ENCODE data around the gene ANKUB1.

ANKUB1 gene

GRCh38 chr3:149753717-149754116 lies 38.6 kb downstream of the ANKUB1 start:
- DNase-seq, result no peak

GRCh38 chr3:149752788-149753136 lies 39.6 kb downstream of the ANKUB1 start:
- DNase-seq, result no peak

GRCh38 chr3:149752051-149752787 lies 40.1 kb downstream of the ANKUB1 start, which contains the start of gene COMMD2:
COMMD2 (minus strand) TSS chr3:149752489; CDS start chr3:149752444, 45 bp downstream.
- DNase-seq, result peak; percentile 64

- no peak for DNase-seq
Measured at GRCh38 chr3:149751551-149751950, 40.8 kb downstream of the ANKUB1 start.

GRCh38 chr3:149744606-149745005 lies 47.7 kb downstream of the ANKUB1 start:
- DNase-seq, result no peak

- no peak for DNase-seq
Measured at GRCh38 chr3:149744151-149744550, 48.2 kb downstream of the ANKUB1 start.

GRCh38 chr3:149739396-149739795 lies 53.0 kb downstream of the ANKUB1 start:
- DNase-seq, result no peak

- DNase-seq, result no peak
Measured at GRCh38 chr3:149738876-149739275, 53.5 kb downstream of the ANKUB1 start.

- DNase-seq, result no peak
Measured at GRCh38 chr3:149736953-149737205, 55.5 kb downstream of the ANKUB1 start.

- DNase-seq, result no peak
Measured at GRCh38 chr3:149736175-149736952, 56.0 kb downstream of the ANKUB1 start.

GRCh38 chr3:149732234-149732633 lies 60.1 kb downstream of the ANKUB1 start:
- no peak for DNase-seq

GRCh38 chr3:149727656-149728055 lies 64.7 kb downstream of the ANKUB1 start:
- no peak for DNase-seq

GRCh38 chr3:149726716-149727407 lies 65.5 kb downstream of the ANKUB1 start:
- no peak for DNase-seq

GRCh38 chr3:149723781-149724180 lies 68.6 kb downstream of the ANKUB1 start:
- no peak for DNase-seq

GRCh38 chr3:149720918-149721317 lies 71.4 kb downstream of the ANKUB1 start:
- no peak for DNase-seq

- peak; percentile 3 for DNase-seq
Measured at GRCh38 chr3:149717391-149718056, 74.8 kb downstream of the ANKUB1 start.

- no peak for DNase-seq
Measured at GRCh38 chr3:149716984-149717383, 75.4 kb downstream of the ANKUB1 start.

- no peak for DNase-seq
Measured at GRCh38 chr3:149715247-149715646, 77.1 kb downstream of the ANKUB1 start.

GRCh38 chr3:149713730-149714654 lies 78.4 kb downstream of the ANKUB1 start:
- DNase-seq, result no peak

Measured in central memory CD4-positive, alpha-beta T cell (primary cell).